GM12874 (cell line): Measurements from ENCODE around the gene PACSIN2.

ENCODE experiments used
- TF ChIP-seq, protein P1 (sequence below): IDR thresholded peaks from 2 replicates; pipeline ENCODE4 v1.5.1; 2011; ENCODE audit warnings: low read depth, mild to moderate bottlenecking, control low read depth, low read length, moderate library complexity; ENCODE audit not compliant: insufficient read depth

PACSIN2 gene

DNA sequence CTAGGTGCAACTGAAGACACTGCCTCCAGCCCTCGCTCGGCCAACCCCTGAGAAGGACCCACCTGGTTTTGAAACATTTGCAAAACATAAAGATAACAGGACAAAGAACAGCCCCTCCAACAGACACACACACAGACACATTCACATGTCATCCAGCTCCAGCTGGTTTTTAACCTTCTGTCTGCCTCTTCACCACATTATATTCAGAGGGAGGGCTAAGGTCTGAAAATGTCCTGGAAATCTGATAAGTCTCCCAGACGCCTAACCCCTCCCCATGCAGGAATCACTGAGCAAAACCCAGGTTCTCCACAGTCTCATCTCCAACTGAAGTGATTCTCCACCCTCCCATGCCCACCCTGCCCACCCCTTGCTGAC is 29.4 kb downstream of the PACSIN2 start:
- TF ChIP-seq, protein P1, sequence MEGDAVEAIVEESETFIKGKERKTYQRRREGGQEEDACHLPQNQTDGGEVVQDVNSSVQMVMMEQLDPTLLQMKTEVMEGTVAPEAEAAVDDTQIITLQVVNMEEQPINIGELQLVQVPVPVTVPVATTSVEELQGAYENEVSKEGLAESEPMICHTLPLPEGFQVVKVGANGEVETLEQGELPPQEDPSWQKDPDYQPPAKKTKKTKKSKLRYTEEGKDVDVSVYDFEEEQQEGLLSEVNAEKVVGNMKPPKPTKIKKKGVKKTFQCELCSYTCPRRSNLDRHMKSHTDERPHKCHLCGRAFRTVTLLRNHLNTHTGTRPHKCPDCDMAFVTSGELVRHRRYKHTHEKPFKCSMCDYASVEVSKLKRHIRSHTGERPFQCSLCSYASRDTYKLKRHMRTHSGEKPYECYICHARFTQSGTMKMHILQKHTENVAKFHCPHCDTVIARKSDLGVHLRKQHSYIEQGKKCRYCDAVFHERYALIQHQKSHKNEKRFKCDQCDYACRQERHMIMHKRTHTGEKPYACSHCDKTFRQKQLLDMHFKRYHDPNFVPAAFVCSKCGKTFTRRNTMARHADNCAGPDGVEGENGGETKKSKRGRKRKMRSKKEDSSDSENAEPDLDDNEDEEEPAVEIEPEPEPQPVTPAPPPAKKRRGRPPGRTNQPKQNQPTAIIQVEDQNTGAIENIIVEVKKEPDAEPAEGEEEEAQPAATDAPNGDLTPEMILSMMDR, result no peak

DNA sequence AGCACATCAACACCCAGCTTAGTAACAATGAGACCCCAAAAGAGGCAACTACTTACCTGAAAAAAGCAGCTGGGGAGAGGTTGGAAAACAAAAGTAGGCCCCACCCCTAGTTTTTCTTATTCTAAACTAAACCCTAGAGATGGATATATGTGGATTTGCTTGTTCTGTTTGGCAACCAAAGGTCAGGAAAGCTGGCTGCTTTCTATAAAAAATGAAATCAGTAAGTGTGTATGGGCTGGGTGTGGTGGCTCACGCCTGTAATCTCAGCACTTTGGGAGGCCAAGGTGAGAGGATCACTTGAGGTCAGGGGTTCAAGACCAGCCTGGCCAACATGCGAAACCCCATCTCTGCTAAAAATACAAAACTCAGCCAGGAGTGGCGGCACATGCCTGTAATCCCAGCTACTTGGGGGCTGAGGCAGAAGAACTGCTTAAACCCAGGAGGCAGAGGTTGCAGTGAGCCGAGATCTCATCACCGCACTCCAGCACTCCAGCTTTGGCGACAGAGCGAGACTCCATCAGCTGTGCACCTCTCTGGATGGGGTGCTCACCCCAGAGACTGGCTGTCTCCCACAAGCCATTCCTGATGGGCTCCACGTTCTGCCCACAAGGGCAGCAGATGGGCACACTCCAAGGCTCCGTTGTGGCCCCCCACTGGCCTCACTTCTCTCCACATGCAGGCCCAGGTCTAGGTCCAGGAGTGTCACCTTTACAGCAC is 30.0 kb downstream of the PACSIN2 start:
- TF ChIP-seq, protein P1, result no peak

- TF ChIP-seq, protein P1, result no peak
Measured at GRCh38 chr22:42984397-42984796, 30.6 kb downstream of the PACSIN2 start.

DNA sequence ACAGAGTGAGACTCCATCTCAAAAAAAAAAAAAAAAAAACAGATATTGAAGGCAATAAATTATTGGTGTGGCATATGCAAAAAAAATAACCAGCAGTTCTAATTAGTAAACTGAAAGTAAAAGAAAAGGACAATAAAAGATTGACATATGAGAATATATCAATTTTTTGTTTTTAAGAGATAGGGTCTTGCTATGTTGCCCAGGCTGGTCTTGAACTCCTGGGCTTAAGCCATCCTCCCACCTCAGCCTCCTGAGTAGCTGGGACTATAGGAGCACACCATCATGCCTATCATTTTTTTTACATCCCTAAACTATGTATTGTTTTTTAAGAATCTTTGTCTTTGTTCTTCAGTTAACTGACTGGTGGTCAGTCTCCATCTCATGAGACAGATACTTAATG is 31.5 kb downstream of the PACSIN2 start:
- TF ChIP-seq, protein P1, result no peak

GRCh38 chr22:42979606-42980005 is 35.3 kb downstream of the PACSIN2 start:
- TF ChIP-seq, protein P1, result no peak

- TF ChIP-seq, protein P1, result no peak
Measured at GRCh38 chr22:42978453-42979103, 36.4 kb downstream of the PACSIN2 start.

GRCh38 chr22:42977569-42977968 is 37.4 kb downstream of the PACSIN2 start:
- TF ChIP-seq, protein P1, result no peak
